HepG2 (cell line): ENCODE measurements around the gene SLC34A3. TPM values are rescaled to one million over a fixed set of nuclear protein-coding genes. Genes with fewer than 3 reads are reported as not detected.

Experiments
- ADNP ChIP-seq: sonication (generic); formaldehyde crosslinking; IDR thresholded peaks from 2 replicates; pipeline ENCODE4 v1.4.0; 2020; ENCODE audit warnings: missing genetic modification reagents
- ATF6 ChIP-seq: sonication (generic); formaldehyde crosslinking; conservative IDR thresholded peaks from 2 replicates; pipeline ENCODE4 v1.4.0; 2020; ENCODE audit warnings: missing genetic modification reagents
- BRF2 ChIP-seq: sonication (generic); formaldehyde crosslinking; IDR thresholded peaks from 2 replicates; pipeline ENCODE4 v1.8.1; 2022; ENCODE audit warnings: mild to moderate bottlenecking, missing genetic modification reagents
- IRF9 ChIP-seq: sonication (generic); formaldehyde crosslinking; IDR thresholded peaks from 2 replicates; pipeline ENCODE4 v1.8.0; 2022; ENCODE audit warnings: missing genetic modification reagents, mild to moderate bottlenecking, borderline replicate concordance
- MTA1 ChIP-seq: sonication (generic); formaldehyde crosslinking; IDR thresholded peaks from 2 replicates; pipeline ENCODE4 v1.4.0; 2020; ENCODE audit warnings: missing genetic modification reagents, mild to moderate bottlenecking, borderline replicate concordance
- NFAT5 ChIP-seq: sonication (generic); formaldehyde crosslinking; IDR thresholded peaks from 2 replicates; pipeline ENCODE4 v1.4.0; 2020; ENCODE audit warnings: missing genetic modification reagents
- NFIC ChIP-seq: IDR thresholded peaks from 2 replicates; pipeline ENCODE4 v1.6.1; 2012; ENCODE audit warnings: mild to moderate bottlenecking, low read length, inconsistent platforms
- NR2F1 ChIP-seq, 2 experiments: fragments of 450-650 bp in 1 of 2; formaldehyde crosslinking in 1 of 2; IDR thresholded peaks; 2 replicates each; pipeline versions ENCODE4 v1.5.0 to v1.6.1; 2016 to 2020; ENCODE audit warnings: mild to moderate bottlenecking in 1 of 2, missing compliant biosample characterization in 1 of 2, missing genetic modification reagents in 1 of 2, moderate library complexity in 1 of 2
- PHF5A ChIP-seq: IDR thresholded peaks from one replicate; pipeline ENCODE4 v1.6.1; 2018; ENCODE audit warnings: low read depth, missing genetic modification reagents; ENCODE audit not compliant: unreplicated experiment
- SMAD3 ChIP-seq: sonication (generic); formaldehyde crosslinking; IDR thresholded peaks from 2 replicates; pipeline ENCODE4 v1.4.0; 2020; ENCODE audit warnings: missing genetic modification reagents
- TBX3 ChIP-seq: fragments of 450-650 bp; IDR thresholded peaks from 2 replicates; pipeline ENCODE4 v1.6.1; 2017; ENCODE audit warnings: antibody characterized with exemption, mild to moderate bottlenecking, inconsistent platforms, borderline replicate concordance
- TGIF2 ChIP-seq: IDR thresholded peaks from 2 replicates; pipeline ENCODE4 v1.6.1; 2016; ENCODE audit warnings: control low read depth, missing compliant biosample characterization
- ZBTB7A ChIP-seq: sonication (generic); formaldehyde crosslinking; IDR thresholded peaks from 2 replicates; pipeline ENCODE4 v1.8.0; 2022; ENCODE audit warnings: mild to moderate bottlenecking, missing genetic modification reagents
- ZMAT5 ChIP-seq: sonication (generic); formaldehyde crosslinking; IDR thresholded peaks from 2 replicates; pipeline ENCODE4 v1.5.0; 2020; ENCODE audit warnings: mild to moderate bottlenecking, low read depth, missing genetic modification reagents, borderline replicate concordance
- ZNF597 ChIP-seq: sonication (generic); formaldehyde crosslinking; IDR thresholded peaks from 2 replicates; pipeline ENCODE4 v1.5.0; 2020; ENCODE audit warnings: missing genetic modification reagents
- ZNF75D ChIP-seq: sonication (generic); formaldehyde crosslinking; IDR thresholded peaks from 2 replicates; pipeline ENCODE4 v1.8.1; 2023; ENCODE audit warnings: missing genetic modification reagents, mild to moderate bottlenecking, borderline replicate concordance
- ZNF775 ChIP-seq: sonication (generic); formaldehyde crosslinking; IDR thresholded peaks from 2 replicates; pipeline ENCODE4 v1.4.0; 2020; ENCODE audit warnings: missing genetic modification reagents, mild to moderate bottlenecking, moderate library complexity, borderline replicate concordance
- polyA plus RNA-seq, 8 experiments: library from polyadenylated mRNA; depleted of rRNA in 3 of 8; stranded (reverse) in 7 of 8; unstranded in 1 of 8; fragments of >200 nt; fragmentation: Illumina TruSeq in 4 of 8; extraction: Trizol in 4 of 8; gene quantifications; 2 replicates each; pipeline versions ENCODE4 v1.2.1 to v1.2.3, GENCODE V29; 2011 to 2016; ENCODE audit warnings: low read depth in 4 of 8, missing spikeins in 1 of 8, mixed read lengths in 1 of 8; ENCODE audit not compliant: insufficient read depth in 1 of 8
- total RNA-seq, 5 experiments: library from RNA; depleted of rRNA; stranded (reverse); fragments of >200 nt; fragmentation: Illumina TruSeq; extraction: Trizol; gene quantifications; 2 replicates each; pipeline ENCODE4 v1.2.3, GENCODE V29; 2016; ENCODE audit warnings: low read depth in 1 of 5

SLC34A3 gene
- total and polyA plus RNA-seq, 2 of the 13 experiments (the other 11 are each of a cell fraction or from before 2014, with no cell fraction given) = 0.07 to 1.0 TPM

GRCh38 chr9:137277329-137278041 lies 46.8 kb downstream of the SLC34A3 start, which contains the start of gene TOR4A (continued):
- TF ChIP-seq BRF2 (CRISPR knock-in tag) (peak; percentile 38; the same call in 1 of the 2 replicates), ZMAT5 (CRISPR knock-in tag) (no peak), TBX3 (peak; percentile 51; the same call in 1 of the 2 replicates), MTA1 (CRISPR knock-in tag) (peak; percentile 41; the same call in 1 of the 2 replicates), ZBTB7A (CRISPR knock-in tag) (peak; percentile 38; the same call in 1 of the 2 replicates), TGIF2 (no peak; the same call in 1 of the 2 replicates), ADNP (CRISPR knock-in tag) (no peak), ATF6 (CRISPR knock-in tag) (no peak), ZNF75D (CRISPR knock-in tag) (no peak), NR2F1 (CRISPR knock-in tag; IDR thresholded peaks at IDR 0.05) (0 out of 4 replicates have a peak, but pooled peaks of 1 of the 2 experiments have one; percentile 34), NFAT5 (CRISPR knock-in tag) (no peak), ZNF775 (no peak), PHF5A (no peak), IRF9 (peak; percentile 75; the same call in 1 of the 2 replicates), ZNF597 (no peak), SMAD3 (CRISPR knock-in tag) (0 out of 2 replicates have a peak, but pooled peaks have one; percentile 24), NFIC (no peak)
